GM19193 (cell line): ENCODE measurements around the gene CFI.

Experiments
- POLR2A ChIP-seq: IDR thresholded peaks from 4 replicates; pipeline ENCODE4 v1.6.1; 2011; ENCODE audit not compliant: insufficient read depth, insufficient read length; ENCODE audit errors: extremely low read depth

Gene CFI

GRCh38 chr4:109751852-109752251 is 49.9 kb downstream of the CFI start:
- no peak for TF ChIP-seq POLR2A

DNA sequence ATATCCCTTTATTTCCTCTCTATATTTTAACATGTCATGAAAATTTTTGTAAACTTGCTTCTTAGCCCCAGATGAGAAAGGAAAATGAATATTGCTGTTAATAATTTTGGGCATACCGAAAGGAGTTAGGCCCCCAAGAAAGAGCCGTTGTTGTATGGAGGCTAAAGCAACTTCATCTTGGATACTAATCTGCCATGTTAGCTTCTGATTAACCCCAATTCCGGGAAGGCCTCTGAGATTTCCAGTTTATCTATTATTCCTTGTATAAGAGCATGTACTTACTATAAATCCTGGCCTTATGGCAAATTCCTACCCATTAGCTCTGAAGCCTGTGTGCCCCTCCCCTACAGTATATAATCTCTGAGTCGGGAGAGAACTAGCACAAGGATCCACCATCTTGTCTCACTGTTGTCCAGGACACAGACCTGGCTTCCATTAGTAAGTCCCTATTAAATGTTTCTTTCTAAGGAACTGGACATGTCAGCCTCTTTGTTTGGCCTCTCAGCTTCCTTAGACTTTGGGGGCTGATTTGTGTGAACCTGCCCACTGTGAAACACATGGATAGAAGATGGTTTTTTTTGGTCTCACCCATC is 51.1 kb downstream of the CFI start:
- TF ChIP-seq POLR2A: no peak

DNA sequence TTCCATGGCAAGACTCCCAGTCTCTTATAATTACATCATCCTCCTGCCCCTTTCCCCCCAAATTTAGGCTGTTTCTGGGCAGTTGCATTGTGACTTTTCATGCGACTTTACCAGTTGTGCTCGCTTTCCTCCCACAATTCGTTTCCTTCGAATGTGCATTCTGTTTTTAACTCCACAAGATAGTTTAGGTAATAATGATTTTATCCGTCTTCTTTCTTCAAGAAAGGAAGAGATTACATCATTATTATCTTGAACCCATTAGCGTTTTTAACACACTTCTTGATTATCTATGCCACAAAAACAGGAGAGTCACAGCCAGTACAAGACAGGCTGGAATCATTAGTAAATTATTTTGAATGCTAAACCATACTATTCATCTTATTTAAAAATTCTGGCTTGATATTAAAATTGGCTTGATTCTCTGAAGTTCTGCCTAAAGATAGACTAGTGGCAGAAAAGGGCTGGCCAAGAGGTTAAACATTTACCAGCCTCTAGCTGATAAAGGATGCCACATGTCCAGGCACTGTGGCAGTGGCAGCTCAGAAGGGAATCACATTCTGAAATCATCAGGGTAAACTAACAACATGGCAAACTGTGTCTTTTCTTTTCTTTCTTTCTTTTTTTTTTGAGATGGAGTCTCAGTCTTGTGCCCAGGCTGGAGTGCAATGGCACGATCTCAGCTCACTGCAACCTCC is 52.3 kb downstream of the CFI start:
- no peak for TF ChIP-seq POLR2A

DNA sequence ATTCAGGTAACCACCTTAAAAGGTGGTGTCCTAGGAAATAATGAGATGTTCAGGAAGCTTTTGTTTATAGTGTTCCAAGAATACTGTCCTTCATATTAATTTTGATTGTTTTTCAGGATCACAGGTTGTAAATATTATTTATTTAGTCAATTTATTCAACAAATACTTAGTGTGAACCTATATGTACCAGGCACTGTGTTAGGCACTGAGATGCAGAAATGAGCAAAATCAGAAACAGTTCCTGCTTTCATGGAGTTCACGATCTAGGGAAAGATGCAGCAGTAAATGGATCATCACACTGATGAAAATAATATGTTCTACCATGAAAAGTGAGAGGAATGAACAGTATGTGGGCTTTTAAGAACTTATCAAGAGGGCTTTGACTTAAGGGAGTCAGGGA is 53.7 kb downstream of the CFI start:
- no peak for TF ChIP-seq POLR2A

- TF ChIP-seq POLR2A: no peak
These were observed 55.1 kb downstream of the CFI start for GRCh38 chr4:109746728-109747127.

GRCh38 chr4:109745830-109746229 is 56.0 kb downstream of the CFI start:
- no peak for TF ChIP-seq POLR2A

GRCh38 chr4:109739547-109739946 is 62.3 kb downstream of the CFI start:
- no peak for TF ChIP-seq POLR2A

DNA sequence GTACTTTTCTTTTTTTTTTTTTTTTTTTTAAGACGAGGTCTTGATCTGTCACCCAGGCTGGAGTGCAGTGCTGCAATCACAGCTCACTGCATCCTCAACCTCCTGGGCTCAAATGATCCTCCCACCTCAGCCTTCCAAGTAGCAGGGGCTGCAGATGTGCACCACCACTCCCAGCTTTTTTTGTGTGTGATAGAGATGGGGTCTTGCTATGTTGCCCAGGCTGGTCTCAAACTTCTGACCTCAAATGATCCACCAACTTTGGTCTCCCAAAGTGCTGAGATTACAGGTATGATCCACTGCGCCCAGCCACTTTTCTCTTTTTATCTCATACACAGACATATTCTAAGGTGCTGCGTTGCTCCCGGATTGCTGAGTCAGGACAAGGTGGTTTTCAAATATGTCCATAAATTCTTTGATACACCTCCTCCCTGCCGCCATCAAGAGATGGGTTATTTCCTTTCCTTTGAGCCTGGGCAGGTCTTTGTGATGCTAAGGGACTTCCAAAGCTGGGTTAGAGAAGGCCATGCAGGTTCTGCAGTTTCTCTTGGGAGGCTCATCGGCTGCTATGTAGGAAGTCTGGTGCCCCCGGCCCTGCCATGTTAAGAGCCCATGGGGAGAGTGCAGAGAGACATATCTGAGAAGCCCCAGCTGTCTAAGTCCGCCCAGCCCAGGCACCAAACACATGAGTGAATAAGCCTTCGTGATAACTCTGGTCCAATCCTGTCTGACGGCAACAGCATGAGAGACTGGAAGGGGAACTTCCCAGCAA is 63.5 kb downstream of the CFI start:
- no peak for TF ChIP-seq POLR2A

DNA sequence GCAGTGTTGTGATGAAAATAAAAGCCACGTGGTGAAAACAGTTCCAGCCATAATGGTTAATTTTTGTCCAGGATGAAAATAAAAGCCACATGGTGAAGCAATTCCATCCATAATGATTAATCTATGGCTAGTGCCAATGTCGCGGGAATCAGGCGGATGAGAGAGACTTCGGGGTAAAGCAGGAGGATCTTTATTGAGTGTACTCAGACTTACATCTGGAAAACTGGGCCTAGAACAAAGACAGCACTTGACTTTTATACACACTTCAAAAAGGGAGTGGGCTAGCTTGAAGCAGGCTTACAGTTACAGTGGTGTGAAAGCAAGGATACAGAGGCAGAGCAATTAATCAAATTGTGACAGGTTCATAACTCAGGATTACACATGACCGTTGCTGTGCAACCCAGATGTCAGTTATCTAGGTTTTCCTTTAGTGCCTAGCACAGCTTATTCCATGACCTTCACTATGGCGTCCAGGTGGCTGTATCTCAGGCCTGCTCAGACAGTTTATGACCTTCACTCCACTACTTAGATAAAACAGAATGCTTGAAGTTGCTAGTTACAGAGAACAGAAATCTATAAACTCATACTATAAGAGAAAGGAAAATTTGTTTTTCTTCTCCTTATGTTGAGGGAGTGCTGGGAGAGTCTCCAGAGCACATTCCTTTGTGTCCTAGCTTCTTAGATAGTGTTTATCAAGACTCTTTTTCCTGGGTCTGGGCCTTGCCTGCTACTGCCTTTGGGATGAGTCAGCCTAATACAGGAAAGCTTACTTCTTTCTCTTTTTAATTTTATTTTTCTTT is 66.0 kb downstream of the CFI start:
- TF ChIP-seq POLR2A: no peak

DNA sequence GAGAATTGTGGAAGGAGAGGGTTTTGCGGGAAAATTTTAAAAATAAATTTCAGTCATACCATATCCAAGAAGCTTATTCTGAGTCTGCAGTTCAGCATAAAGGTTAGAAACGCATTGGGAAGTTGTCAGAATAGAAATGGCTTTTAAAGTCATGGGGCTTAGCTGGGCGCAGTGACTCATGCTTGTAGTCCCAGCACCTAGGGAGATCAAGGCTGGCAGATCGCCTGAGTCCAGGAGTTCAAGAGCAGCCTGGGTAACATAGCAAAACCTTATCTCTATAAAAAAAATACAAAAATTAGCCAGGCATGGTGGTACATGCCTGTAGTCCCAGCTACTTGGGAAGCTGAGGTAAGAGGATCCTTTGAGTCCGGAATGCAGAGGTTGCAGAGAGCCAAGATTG is 68.1 kb downstream of the CFI start:
- TF ChIP-seq POLR2A: no peak

DNA sequence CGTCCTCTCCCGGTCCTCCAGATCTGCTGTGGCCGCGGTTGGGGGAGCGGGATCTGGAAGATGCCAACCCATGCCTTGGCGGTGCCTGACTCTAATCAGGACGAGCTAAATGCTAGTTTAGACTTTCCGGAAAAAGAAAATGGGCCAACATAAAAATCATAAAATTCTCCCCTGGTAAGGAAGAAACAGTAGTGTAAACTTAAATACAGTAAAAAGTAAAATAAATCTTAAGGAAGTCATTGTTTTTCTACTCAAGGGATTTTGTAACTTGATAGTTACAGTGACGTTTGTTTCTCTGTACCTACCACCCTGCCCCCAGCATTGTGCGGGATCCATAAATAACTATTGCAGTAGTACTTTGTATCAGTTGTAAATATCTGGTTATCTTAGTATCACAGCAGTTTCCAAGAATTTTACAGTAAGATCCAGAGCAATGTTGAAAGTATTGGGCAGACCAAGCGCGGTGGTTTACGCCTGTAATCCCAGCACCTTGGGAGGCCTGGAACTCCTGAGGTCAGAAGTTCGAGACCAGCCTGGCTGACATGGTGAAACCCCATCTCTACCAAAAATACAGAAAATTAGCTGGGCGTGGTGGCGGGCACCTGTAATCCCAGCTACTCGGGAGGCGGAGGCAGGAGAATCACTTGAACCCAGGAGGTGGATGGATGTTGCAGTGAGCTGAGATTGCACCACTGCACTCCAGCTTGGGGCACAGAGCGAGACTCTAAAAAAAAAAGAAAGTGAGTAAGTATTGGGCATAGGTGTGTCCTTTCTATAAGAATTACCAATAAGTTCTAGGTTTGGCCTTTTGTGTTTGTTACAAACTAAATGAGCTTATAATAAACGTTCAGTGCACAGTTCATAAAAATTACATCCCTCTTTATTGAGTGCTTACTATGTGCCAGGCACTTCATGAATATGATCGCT is 70.9 kb downstream of the CFI start:
- no peak for TF ChIP-seq POLR2A

DNA sequence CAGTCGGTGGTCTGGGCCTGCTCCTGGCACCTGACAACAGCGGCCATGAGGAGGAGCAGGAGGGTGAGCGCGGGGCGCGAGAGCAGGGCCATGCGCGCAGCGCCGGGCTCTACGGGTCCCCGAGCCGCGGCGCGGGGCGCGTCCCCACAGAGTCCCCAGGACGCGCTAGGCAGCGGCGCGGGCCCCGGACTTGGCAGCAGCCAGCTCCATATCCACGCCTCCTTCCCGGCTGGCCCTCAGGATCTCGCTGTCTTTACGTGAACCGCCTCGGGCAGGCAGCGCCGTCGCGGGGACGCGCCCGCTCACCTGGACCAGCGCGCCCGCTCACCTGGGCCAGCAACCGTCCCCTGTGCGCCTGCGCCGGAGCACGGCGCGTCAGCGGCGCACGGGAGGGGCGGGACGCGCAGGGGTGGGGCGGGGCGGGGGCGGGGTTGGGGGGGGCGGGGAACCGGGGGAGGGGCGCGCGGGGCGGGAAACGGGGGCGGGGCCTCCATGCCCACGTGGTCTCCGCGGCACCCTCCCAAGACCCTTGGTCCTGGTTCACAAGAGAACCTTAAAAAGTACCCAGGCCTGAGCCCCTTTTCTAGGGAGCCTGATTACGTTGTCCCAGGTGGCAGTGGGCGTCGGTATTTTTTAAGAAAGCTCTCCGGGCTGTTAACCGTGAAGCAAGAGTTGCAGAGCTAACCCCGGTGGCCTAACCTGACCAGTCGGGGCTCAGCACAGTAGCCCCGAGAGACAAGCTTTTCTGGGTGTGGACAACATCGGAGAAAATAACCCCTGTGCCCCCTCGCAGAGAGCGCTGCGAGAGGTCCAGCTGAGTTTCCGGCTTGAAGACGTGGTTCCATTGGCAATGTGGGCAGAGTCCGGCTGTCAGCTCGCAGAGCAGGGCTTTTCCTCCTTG is 71.8 kb downstream of the CFI start, which contains the start of gene PLA2G12A:
TSS of gene PLA2G12A (minus strand) at position 353 of the 901 bp plus-strand sequence. CDS start at position 92, 261 bp downstream.
- peak; percentile 41 for TF ChIP-seq POLR2A

- TF ChIP-seq POLR2A: no peak
These were observed 72.6 kb downstream of the CFI start for GRCh38 chr4:109729117-109729717.
